A673 (cell line): Measurements from ENCODE around the gene NFASC. TPM values are rescaled to one million over a fixed set of nuclear protein-coding genes. Genes with fewer than 3 reads are reported as not detected.

Experiments
- BruUV-seq: library from RNA; stranded (reverse); fragments of 400-500 nt; replicated peaks from 2 replicates; lab custom pipeline; 2021; lab: Mats Ljungman, UMichigan
- CTCF ChIA-PET: fragments of 300-600 bp; sonication (Branson Sonifier 250); formaldehyde crosslinking; loops from one replicate; lab custom pipeline; 2022; ENCODE audit warnings: antibody characterized with exemption; lab: Charles Lee
- POLR2A ChIA-PET: fragments of 300-600 bp; sonication (Branson Sonifier 250); formaldehyde crosslinking; loops from one replicate; lab custom pipeline; 2022; ENCODE audit warnings: antibody characterized with exemption; ENCODE audit not compliant: low non-redundant PET; lab: Charles Lee
- DNase-seq: peaks from one replicate; pipeline ENCODE4 v3.0.0-alpha.2; 2015; ENCODE audit warnings: low spot score
- H3K27ac ChIP-seq: fragments of 200-600 bp; sonication (generic); 2 replicates; pipeline ENCODE4 v1.5.1; 2016; ENCODE audit warnings: mixed run types, low read depth, mild to moderate bottlenecking, mixed read lengths, antibody characterized with exemption, low read length; ENCODE audit not compliant: poor library complexity, severe bottlenecking
- H3K27me3 ChIP-seq: fragments of 200-600 bp; sonication (generic); replicated peaks from 2 replicates; pipeline ENCODE4 v1.6.1; 2017; ENCODE audit warnings: mixed run types, low read depth, mild to moderate bottlenecking, mixed read lengths, antibody characterized with exemption, low read length; ENCODE audit not compliant: insufficient read depth, poor library complexity
- H3K36me3 ChIP-seq: fragments of 200-600 bp; sonication (generic); 2 replicates; pipeline ENCODE4 v1.6.1; 2016; ENCODE audit warnings: mixed run types, mild to moderate bottlenecking, mixed read lengths, antibody characterized with exemption, low read length; ENCODE audit not compliant: insufficient read depth, poor library complexity, severe bottlenecking
- H3K4me1 ChIP-seq: fragments of 200-600 bp; sonication (generic); 2 replicates; pipeline ENCODE4 v1.6.1; 2017; ENCODE audit warnings: mixed run types, mild to moderate bottlenecking, mixed read lengths, antibody characterized with exemption, low read length; ENCODE audit not compliant: insufficient read depth, poor library complexity, severe bottlenecking
- H3K4me3 ChIP-seq: fragments of 200-600 bp; sonication (generic); 2 replicates; pipeline ENCODE4 v1.5.1; 2016; ENCODE audit warnings: low read depth, mixed run types, mild to moderate bottlenecking, mixed read lengths, low read length; ENCODE audit not compliant: poor library complexity, severe bottlenecking
- H3K9me3 ChIP-seq: fragments of 200-600 bp; sonication (generic); 2 replicates; pipeline ENCODE4 v1.6.1; 2016; ENCODE audit warnings: mixed run types, low read depth, mild to moderate bottlenecking, mixed read lengths, antibody characterized with exemption, low read length; ENCODE audit not compliant: poor library complexity, severe bottlenecking
- CTCF ChIP-seq: fragments of 300-800, 200-600 bp; sonication (generic); conservative IDR thresholded peaks from 2 replicates; pipeline ENCODE4 v1.5.1; 2017; ENCODE audit warnings: low read depth, mild to moderate bottlenecking, antibody characterized with exemption, low read length, moderate library complexity, mixed read lengths
- EZH2 ChIP-seq: fragments of 200-600 bp; sonication (generic); IDR thresholded peaks from 2 replicates; pipeline ENCODE4 v1.6.1; 2017; ENCODE audit warnings: borderline replicate concordance, low read depth, mild to moderate bottlenecking, mixed read lengths, antibody characterized with exemption, low read length; ENCODE audit not compliant: poor library complexity, severe bottlenecking
- intact Hi-C: fragments of 100-400 bp; cut with micrococcal nuclease; formaldehyde crosslinking; loops from one replicate; pipeline ENCODE4 v1.10.0; 2022; ENCODE audit not compliant: unreplicated experiment
- total RNA-seq: library from RNA; stranded (reverse); gene quantifications from 2 replicates; pipeline ENCODE4 v1.2.3, GENCODE V29; 2021

Gene NFASC
- total RNA-seq, 1 experiment from 2014 or later, result 0.24 TPM

GRCh38 chr1:205041998-205042910, 171.6 kb downstream of the NFASC start:
- no TSS peak for BruUV-seq
- Histone ChIP-seq H3K4me1 (no peaks in the 10 kb centered on the region), H3K27me3 (peaks cover 79% of the 10 kb centered on the region), H3K9me3 (no peaks in the 10 kb centered on the region), H3K36me3 (no peaks in the 10 kb centered on the region), H3K27ac (no peak overlapping the region), H3K4me3 (no peak overlapping the region)
- intact Hi-C loops, result no loop called here
- ChIA-PET POLR2A (no interaction called here), CTCF (interaction anchor here (1.5 kb wide), 1 partner anchor 19 kb away, joined by 4 read pairs; no protein-coding TSS in a partner anchor)
- no peak for DNase-seq
- no peak for TF ChIP-seq EZH2
- TF ChIP-seq CTCF, result no peak

GRCh38 chr1:205042911-205043806, 172.5 kb downstream of the NFASC start, which contains the start of gene CNTN2:
CNTN2 (plus strand) TSS chr1:205043212; CDS start chr1:205053186, 9,974 bp downstream.
- no peak for DNase-seq
- POLR2A ChIA-PET, result no interaction called here

More at GRCh38 chr1:205042911-205043806, 172.5 kb downstream of the NFASC start, which contains the start of gene CNTN2:
- no peaks in the 10 kb centered on the region for H3K9me3 ChIP-seq
- no peaks in the 10 kb centered on the region for H3K36me3 ChIP-seq
- BruUV-seq, result no TSS peak
- no peak for TF ChIP-seq CTCF
- TF ChIP-seq EZH2, result no peak
- intact Hi-C loops, result no loop called here
- peaks cover 79% of the 10 kb centered on the region for H3K27me3 ChIP-seq
- no peak within 1 kb of the TSS for H3K4me3 ChIP-seq
- CTCF ChIA-PET, result interaction anchor here (0.8 kb wide), 1 partner anchor 54 kb away, joined by 3 read pairs; no protein-coding TSS in a partner anchor
- H3K27ac ChIP-seq, result no peak within 1 kb of the TSS
- no peaks in the 10 kb centered on the region for H3K4me1 ChIP-seq
